Left lung (tissue), 10 donors: Measurements from ENCODE around the gene DPH7. TPM values are rescaled to one million over a fixed set of nuclear protein-coding genes. Genes with fewer than 3 reads are reported as not detected.
A peak's percentile ranks its signal among the peaks of the same experiment; 100 is the strongest.

Experiments used
- ATAC-seq: fragments of 200-7000 bp; cut with Tn5 transposase; one replicate; pipeline ENCODE4 v1.9.1; 2020; ENCODE audit warnings: moderate library complexity
- DNase-seq, 4 donors: peaks; one replicate each; pipeline ENCODE4 v3.0.0-alpha.2; 2013 to 2020
- H3K27ac ChIP-seq, 2 donors: fragments of 200-600 bp; sonication (generic) in 1 of 2; one replicate each; pipeline versions ENCODE4 v1.5.0 to v1.8.0; 2020 to 2021
- H3K27me3 ChIP-seq, 2 donors: fragments of 200-600 bp; sonication (generic) in 1 of 2; one replicate each; pipeline versions ENCODE4 v1.5.0 to v1.8.0; 2020 to 2021
- H3K36me3 ChIP-seq, 2 donors: fragments of 200-600 bp; sonication (generic) in 1 of 2; one replicate each; pipeline versions ENCODE4 v1.5.0 to v1.8.0; 2020 to 2021
- H3K4me1 ChIP-seq, 2 donors: fragments of 200-600 bp; one replicate each; pipeline ENCODE4 v1.8.0; 2021
- H3K4me3 ChIP-seq, 2 donors: fragments of 200-600 bp; sonication (generic) in 1 of 2; one replicate each; pipeline versions ENCODE4 v1.5.0 to v1.8.0; 2020 to 2021; ENCODE audit warnings: mild to moderate bottlenecking in 1 of 2
- H3K9me3 ChIP-seq, 2 donors: fragments of 200-600 bp; sonication (generic) in 1 of 2; one replicate each; pipeline versions ENCODE4 v1.5.0 to v1.8.0; 2020 to 2021
- intact Hi-C, 2 donors: fragments of 100-400 bp; cut with DNase I; formaldehyde crosslinking; loops; one replicate each; pipeline versions ENCODE4 v1.11.2 to v1.14.2; 2022
- polyA plus RNA-seq, 6 donors: library from polyadenylated mRNA; unstranded; fragments of 120-200 nt; gene quantifications; one replicate each; pipeline ENCODE4 v1.2.1, GENCODE V29; 2013; ENCODE audit not compliant: insufficient read length in 6 of 6
- total RNA-seq, 2 donors: library from RNA; stranded (reverse); fragmentation: NEBNext Ultra II Directional; extraction: Animal tissue kit (Norgen Biotek cat#: 25700); gene quantifications; one replicate each; pipeline ENCODE4 v1.2.1, GENCODE V29; 2021
- TF ChIP-seq, protein P1 (sequence below), 2 donors: fragments of 200-600 bp; sonication (generic) in 1 of 2; IDR thresholded peaks; one replicate each; pipeline versions ENCODE4 v1.5.0 to v1.8.0; 2021; ENCODE audit warnings: antibody characterized with exemption in 2 of 2
- donor health status: DM: no; HTN: yes; CAD: no.
- donor health status: DM: no; HTN: no; CAD: no.

The DPH7 gene
- total and polyA plus RNA-seq, 8 donors: 25.6 to 69.2 (median 51.7) TPM

DNA sequence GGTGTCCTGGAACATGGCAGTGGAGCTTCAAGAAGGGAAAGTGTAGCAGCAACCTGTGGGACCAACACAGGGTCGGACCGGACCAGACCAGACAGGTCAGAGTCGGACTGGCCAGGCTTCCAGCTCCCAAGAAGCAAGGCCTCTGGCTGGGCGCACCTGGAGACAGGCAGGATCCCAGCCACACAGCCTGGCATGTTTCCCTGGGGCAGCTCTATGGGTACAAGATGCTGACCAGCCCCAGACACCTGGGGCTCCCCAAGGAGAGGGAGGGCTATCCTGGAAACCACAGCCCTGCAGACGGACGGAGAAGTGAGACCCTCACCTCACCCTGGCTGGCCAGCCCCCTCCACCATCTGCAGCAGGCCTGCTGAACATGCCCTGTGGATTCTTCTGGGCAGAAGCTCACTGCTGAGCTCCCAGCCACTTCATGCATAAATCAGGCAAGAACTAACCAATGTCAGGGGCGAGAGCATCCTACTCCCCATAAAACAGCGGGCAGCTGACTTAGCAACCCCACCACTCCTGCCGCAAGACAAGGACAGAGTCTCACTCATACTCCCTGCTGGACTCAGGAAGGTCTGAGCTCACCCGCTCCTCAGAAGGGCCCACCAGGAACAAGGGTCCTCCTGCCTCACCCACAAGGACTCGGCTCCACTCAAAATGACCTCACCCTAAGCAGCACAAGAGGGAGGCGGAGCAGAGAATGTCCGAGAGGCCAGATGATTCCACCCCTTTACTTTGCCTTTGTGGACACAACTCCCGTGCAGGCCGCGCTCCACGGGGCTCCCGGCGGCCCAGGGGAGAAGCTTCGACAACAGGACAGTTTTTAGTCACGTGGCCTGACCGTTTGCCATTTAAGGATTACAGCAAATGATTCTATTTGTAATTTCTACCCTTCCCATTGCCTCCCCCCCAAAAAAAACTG is 2.9 kb upstream of the DPH7 start:
- Histone ChIP-seq H3K27me3 (no peaks in the 10 kb centered on the region), H3K4me1 (peaks cover 11 to 22% of the 10 kb centered on the region in 2 donors), H3K27ac (no peak overlapping the region), H3K36me3 (peaks cover 0 to 50% of the 10 kb centered on the region in 2 donors), H3K9me3 (no peaks in the 10 kb centered on the region), H3K4me3 (no peak overlapping the region)
- intact Hi-C loops: no loop called here
- TF ChIP-seq, protein P1, sequence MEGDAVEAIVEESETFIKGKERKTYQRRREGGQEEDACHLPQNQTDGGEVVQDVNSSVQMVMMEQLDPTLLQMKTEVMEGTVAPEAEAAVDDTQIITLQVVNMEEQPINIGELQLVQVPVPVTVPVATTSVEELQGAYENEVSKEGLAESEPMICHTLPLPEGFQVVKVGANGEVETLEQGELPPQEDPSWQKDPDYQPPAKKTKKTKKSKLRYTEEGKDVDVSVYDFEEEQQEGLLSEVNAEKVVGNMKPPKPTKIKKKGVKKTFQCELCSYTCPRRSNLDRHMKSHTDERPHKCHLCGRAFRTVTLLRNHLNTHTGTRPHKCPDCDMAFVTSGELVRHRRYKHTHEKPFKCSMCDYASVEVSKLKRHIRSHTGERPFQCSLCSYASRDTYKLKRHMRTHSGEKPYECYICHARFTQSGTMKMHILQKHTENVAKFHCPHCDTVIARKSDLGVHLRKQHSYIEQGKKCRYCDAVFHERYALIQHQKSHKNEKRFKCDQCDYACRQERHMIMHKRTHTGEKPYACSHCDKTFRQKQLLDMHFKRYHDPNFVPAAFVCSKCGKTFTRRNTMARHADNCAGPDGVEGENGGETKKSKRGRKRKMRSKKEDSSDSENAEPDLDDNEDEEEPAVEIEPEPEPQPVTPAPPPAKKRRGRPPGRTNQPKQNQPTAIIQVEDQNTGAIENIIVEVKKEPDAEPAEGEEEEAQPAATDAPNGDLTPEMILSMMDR (IDR thresholded peaks at IDR 0.05): no peak
- peak; percentile 2 for ATAC-seq
- DNase-seq: no peak

DNA sequence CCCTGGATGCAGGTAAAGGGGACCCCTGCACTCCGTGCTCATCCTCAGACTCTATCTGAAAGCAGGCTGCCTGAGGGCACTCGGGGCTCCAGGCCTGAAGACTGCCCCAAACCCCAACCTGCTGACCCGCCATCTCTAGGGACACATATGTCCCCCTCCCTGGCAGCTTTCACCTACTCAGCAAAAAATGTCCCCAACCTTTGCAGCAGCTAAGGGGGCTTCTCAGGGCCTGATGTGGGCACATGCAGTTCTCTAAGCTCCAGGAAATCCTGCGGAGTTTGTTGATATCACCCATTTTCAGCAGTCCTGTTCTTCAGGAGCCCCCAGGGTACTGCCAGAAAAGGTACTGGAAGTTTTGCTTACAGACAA is 2.2 kb upstream of the DPH7 start:
- ATAC-seq: no peak
- H3K27me3 ChIP-seq: no peaks in the 10 kb centered on the region
- H3K9me3 ChIP-seq: no peaks in the 10 kb centered on the region
- peaks cover 0 to 48% of the 10 kb centered on the region in 2 donors for H3K36me3 ChIP-seq
- TF ChIP-seq, protein P1 (IDR thresholded peaks at IDR 0.05): no peak
- H3K4me1 ChIP-seq: peaks cover 11 to 29% of the 10 kb centered on the region in 2 donors
- H3K4me3 ChIP-seq: no peak overlapping the region
- intact Hi-C loops: no loop called here
- DNase-seq: no peak
- no peak overlapping the region for H3K27ac ChIP-seq

DNA sequence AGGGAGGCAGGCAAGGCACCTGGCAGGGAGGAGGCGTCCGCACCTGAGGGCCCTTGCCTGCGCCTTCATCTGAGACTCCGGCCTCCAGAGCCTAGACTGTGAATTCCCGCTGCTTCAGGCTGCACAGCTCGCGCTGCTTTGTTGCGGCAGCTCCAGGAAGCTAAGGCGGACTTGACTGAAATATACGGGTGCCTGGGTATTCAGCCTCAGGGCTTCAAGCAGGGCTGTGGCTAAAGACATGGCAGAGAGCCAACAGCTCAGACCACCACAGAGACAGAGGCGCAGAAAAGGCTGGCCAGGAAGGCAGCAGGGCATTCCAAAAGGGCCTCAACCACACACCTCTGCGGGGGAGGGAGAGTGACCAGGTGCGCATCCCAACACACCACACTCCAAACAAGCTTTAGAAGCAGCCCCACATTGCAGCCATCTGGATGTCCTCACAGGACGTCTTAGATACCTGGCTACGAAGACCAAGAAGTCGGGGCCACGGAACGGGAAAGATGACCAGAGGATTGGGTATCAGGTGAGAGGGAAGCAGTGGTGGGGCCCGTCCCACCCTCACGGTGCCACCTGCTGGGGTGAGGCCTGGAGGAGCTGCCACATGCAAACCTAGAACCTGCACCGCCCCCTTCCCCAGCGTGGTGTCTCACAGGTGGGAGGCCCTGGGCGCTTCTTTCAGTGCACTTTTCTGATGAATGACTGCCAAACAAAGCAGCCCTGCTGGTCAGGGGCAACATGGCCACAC is 1.7 kb upstream of the DPH7 start:
- TF ChIP-seq, protein P1 (IDR thresholded peaks at IDR 0.05): no peak
- intact Hi-C loops: no loop called here

DNA sequence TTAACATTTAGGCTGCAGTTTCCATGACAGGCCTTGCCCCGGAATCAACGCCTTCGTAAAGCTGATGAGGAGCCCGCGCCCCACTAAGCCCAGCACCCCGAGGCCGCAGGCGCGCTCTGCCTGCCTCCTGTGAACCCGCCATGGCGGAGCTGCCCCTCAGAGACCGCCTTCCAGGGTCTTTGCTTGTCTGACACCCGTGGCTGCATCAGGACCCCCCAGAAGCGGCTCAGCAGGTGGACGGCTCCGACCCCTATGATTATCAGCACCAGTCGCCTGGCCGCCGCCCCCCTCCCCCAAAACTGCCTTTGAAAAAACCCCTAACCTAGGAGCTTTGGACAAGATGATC is 507 bp upstream of the DPH7 start:
- Histone ChIP-seq H3K4me3 (peak overlapping the region; percentile 84 to 86), H3K4me1 (peaks cover 11 to 36% of the 10 kb centered on the region in 2 donors), H3K9me3 (no peaks in the 10 kb centered on the region), H3K27me3 (no peaks in the 10 kb centered on the region), H3K27ac (peak overlapping the region; percentile 41 to 85), H3K36me3 (peaks cover 0 to 50% of the 10 kb centered on the region in 2 donors)
- TF ChIP-seq, protein P1 (IDR thresholded peaks at IDR 0.05): no peak
- no peak for DNase-seq
- intact Hi-C loops: no loop called here
- no peak for ATAC-seq

More for the DNA sequence above, 1.7 kb upstream of the DPH7 start:
- H3K9me3 ChIP-seq: no peaks in the 10 kb centered on the region
- ATAC-seq (no peak), DNase-seq (no peak)
- peaks cover 0 to 48% of the 10 kb centered on the region in 2 donors for H3K36me3 ChIP-seq
- H3K4me3 ChIP-seq: no peak overlapping the region
- no peaks in the 10 kb centered on the region for H3K27me3 ChIP-seq
- peaks cover 11 to 35% of the 10 kb centered on the region in 2 donors for H3K4me1 ChIP-seq
- no peak overlapping the region for H3K27ac ChIP-seq
